ENCODE measurements around the gene MUC5AC.
"Not testable (repeated sequence)": the region's sequence is repeated elsewhere in the genome, so short reads cannot be mapped to it uniquely, and the experiment has no call there.

MUC5AC gene

DNA sequence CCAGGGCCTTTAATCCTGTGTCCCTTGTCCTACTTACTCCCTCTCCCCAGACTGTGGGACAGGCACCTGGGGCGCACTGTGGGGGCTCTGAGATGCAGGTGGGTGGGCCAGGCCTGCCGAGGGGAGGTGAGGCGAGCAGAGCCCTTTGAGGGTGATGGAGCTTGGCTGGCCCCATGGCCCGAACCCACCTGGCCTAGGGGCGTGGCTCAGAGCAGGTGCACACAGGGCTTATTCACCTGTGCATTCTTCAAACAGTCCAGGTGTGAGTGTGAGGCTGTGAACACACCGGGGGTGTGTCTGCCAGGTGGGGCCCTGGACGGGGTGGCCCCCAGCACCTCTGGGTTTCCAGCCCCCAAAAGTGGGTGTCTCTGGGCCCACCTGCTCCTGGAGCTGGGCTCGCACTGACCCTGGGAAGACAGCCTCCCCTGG lies 9.0 kb upstream of the MUC5AC start:
- no peak for DNase-seq

DNA sequence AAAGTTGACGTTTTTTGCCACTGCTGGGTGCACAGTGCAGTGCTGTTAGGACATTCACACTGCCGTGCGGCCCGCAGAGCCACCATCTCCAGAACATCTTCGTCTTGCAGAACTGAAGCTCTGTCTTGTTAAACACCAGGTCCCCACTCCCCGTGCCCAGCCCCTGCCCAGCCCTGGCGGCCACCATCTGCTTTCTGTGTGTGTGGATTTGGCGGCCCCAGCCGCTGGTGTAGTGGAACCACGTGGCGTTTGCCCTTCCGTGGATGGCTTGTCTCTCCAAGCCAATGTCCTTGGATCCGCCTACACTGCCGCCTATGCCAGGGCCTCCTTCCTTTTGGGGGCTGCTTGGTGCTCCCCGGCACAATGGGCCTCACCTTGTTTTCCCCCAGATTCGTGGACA lies 8.2 kb upstream of the MUC5AC start:
- no peak for DNase-seq

DNA sequence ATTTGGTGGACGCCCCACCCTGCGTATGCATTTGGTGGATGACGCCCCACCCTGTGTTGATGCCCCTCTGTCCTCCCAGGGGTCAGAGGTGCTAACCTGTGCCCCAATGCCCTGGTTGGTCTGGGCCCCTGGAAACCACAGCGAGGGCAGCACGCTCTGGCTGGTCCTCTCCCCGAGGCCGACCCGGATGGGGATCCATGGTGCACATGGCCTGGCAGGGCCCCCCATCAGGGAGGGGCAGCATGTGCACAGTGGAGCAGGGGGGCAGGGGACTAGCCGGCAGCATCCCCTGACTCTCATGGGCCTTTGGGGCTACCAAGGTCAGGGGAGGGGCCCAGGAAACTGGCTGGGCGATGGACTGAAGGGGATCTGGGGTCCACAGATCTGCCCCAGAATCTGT lies 7.6 kb upstream of the MUC5AC start:
- DNase-seq, result no peak

- no peak for DNase-seq
Observed at GRCh38 chr11:1150769-1151365, 6.9 kb upstream of the MUC5AC start.

- DNase-seq, result no peak
Observed at GRCh38 chr11:1151366-1152315, 6.1 kb upstream of the MUC5AC start.

- DNase-seq, result no peak
Observed at GRCh38 chr11:1152316-1153104, 5.2 kb upstream of the MUC5AC start.

GRCh38 chr11:1153105-1153950 lies 4.4 kb upstream of the MUC5AC start:
- no peak for DNase-seq

- no peak for DNase-seq
Observed at GRCh38 chr11:1153951-1154493, 3.7 kb upstream of the MUC5AC start.

GRCh38 chr11:1154656-1155055 lies 3.1 kb upstream of the MUC5AC start:
- DNase-seq, result not testable (repeated sequence)

DNA sequence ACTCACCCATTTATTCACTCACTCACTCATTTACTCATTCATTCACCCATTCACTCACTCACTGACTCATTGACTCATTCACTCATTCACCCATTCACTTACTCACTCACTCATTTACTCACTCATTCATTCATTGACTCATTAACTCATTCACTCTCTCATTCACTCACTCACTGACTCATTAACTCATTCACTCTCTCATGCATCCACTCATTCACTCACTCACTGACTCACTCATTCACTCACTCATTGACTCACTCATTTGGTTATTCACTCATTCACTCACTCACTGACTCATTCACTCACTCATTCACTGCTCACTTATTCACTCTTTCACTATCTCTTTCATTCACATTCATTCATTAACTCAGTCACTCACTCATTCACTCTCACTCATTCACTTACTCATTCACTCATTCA lies 2.5 kb upstream of the MUC5AC start:
- DNase-seq, result no peak

DNA sequence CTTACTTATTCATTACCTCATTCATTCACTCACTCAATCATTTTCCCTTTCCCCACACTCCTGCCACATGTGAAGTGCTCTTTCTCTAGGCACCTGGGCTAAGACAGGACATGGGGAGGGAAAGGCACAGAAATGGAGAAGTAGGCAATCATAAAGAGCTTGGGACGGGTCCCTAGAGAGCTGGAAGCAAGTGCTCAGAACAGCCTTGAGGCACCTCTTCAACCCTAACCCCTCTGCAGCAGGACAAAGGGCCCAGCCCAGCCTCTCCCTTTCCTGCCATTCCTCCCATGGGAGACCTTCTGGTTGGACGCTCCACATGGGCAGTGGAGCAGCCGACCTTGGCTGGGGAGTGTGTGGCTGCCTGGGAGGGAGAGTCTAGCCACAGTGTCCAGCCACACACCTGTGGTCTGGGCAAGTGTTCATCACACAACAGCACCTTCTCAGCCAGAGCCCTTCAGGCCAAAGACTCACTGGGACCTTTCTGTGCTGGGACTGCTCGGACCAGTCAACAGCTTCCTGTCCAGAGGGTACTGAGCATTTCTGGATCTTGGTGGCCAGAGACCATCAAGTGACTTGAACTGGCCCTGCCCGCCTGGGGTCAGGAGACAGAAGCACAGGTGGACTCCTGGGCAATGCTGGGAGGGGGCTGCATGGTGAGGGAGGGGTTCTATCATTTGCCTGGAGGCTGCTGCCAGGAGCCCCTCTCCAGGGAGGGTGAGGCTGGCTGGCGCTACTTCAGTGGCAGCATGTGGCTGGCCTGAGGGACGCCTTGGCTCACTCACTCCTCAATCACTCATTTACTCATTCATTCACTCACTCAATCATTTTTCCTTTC lies 1.0 kb upstream of the MUC5AC start:
- no peak for DNase-seq

- no peak for DNase-seq
Observed at GRCh38 chr11:1157341-1157644, 460 bp upstream of the MUC5AC start.

DNA sequence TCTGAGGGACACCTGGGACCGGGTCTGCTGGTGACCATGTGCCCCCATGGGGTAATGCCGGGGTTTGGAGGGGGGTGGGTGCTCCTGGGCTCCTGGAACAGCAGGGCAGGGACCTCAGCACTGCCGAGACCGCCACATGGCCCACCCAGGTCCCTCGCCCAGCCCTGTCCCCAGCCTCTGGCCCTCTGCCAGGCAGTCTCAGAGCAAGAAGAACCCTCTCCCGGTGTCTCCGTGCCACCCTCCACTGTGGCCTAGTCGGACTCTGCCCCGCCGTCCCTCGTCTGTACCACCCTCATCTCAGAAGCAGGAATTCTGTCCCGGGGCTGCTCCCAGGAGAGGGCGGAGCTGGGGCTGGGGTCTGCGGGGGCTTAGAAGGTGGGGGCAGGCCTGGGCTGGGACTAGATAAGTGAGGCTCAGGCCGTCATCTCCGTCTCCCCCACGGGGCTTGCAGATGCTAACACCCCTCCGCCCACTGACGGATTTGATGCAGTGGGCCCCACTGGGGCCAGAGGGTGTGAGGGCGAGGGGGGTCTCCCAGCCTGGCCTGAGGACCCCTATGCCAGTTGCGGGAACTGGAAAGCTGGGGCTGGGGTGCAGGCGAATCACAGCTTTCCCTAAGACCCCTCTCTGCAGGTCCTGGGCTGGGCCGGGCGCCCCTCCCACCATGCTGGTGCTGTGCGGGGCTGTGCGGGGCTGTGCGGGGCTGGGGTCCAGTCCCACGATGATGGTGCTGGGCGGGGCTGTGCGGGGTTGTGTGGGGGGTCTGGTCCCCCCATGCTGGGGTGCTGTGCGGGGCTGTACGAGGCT lies 1.1 kb downstream of the MUC5AC start:
- no peak for DNase-seq

- DNase-seq, result not testable (repeated sequence)
Observed at GRCh38 chr11:1159488-1160220, 1.9 kb downstream of the MUC5AC start.

- DNase-seq, result no peak
Observed at GRCh38 chr11:1160231-1161101, 2.7 kb downstream of the MUC5AC start.

- DNase-seq, result no peak
Observed at GRCh38 chr11:1161410-1162137, 3.8 kb downstream of the MUC5AC start.

- no peak for DNase-seq
Observed at GRCh38 chr11:1162138-1162475, 4.4 kb downstream of the MUC5AC start.

Data from hematopoietic multipotent progenitor cell treated with erythropoietin and hydrocortisone succinate and interleukin-3 and kit ligand, for 6 days (in vitro differentiated cells).